CD4-positive, alpha-beta T cell (primary cell): ENCODE results near the gene ACSS2. TPM values are rescaled to one million over a fixed set of nuclear protein-coding genes. Genes with fewer than 3 reads are reported as not detected.

ENCODE experiments used
- ATAC-seq: fragments of 200-7000 bp; cut with Tn5 transposase; one replicate; pipeline ENCODE4 v1.10.0; 2022; ENCODE audit warnings: mild to moderate bottlenecking; ENCODE audit not compliant: poor library complexity
- CTCF ChIA-PET: fragments of 350-600 bp; sonication (Branson Sonifier 250); formaldehyde crosslinking; loops from one replicate; lab custom pipeline; 2021; ENCODE audit warnings: antibody characterized with exemption, inconsistent platforms; lab: Charles Lee
- POLR2A ChIA-PET: fragments of 350-600 bp; sonication (Branson Sonifier 250); formaldehyde crosslinking; loops from one replicate; lab custom pipeline; 2021; ENCODE audit warnings: antibody characterized with exemption, inconsistent platforms; lab: Charles Lee
- DNase-seq, 14 experiments: peaks; one replicate each; pipeline ENCODE4 v3.0.0-alpha.2; 2013 to 2020; ENCODE audit warnings: mixed read lengths in 2 of 14
- H3K27ac ChIP-seq, 2 donors: one replicate each; pipeline versions ENCODE4 v1.5.1 to v1.7.0; 2013; ENCODE audit warnings: low read length in 2 of 2, low read depth in 1 of 2, mild to moderate bottlenecking in 1 of 2
- H3K27me3 ChIP-seq, 2 experiments: 1 replicate in 1 of 2; 2 replicates in 1 of 2; pipeline versions ENCODE4 v1.6.1 to v1.7.0; 2013; ENCODE audit warnings: low read length in 2 of 2, control low read depth in 1 of 2, mild to moderate bottlenecking in 1 of 2, moderate library complexity in 1 of 2; ENCODE audit not compliant: insufficient read depth in 2 of 2, control insufficient read depth in 1 of 2
- H3K36me3 ChIP-seq: one replicate; pipeline ENCODE4 v1.6.1; 2013; ENCODE audit warnings: low read length, control low read depth; ENCODE audit not compliant: insufficient read depth
- H3K4me1 ChIP-seq: one replicate; pipeline ENCODE4 v1.6.1; 2013; ENCODE audit warnings: low read length, control low read depth; ENCODE audit not compliant: insufficient read depth
- H3K4me3 ChIP-seq: one replicate; pipeline ENCODE4 v1.5.1; 2013; ENCODE audit warnings: mild to moderate bottlenecking, low read length, moderate library complexity
- H3K9me3 ChIP-seq, 2 experiments: 1 replicate in 1 of 2; 2 replicates in 1 of 2; pipeline versions ENCODE4 v1.6.1 to v1.7.0; 2013; ENCODE audit warnings: low read length in 2 of 2, mild to moderate bottlenecking in 2 of 2, control low read depth in 1 of 2, moderate library complexity in 1 of 2; ENCODE audit not compliant: control insufficient read depth in 1 of 2, insufficient read depth in 1 of 2
- H3K27ac Mint-ChIP-seq: one replicate; pipeline ENCODE4 v1.8.0; 2020; ENCODE audit warnings: mixed read lengths
- H3K27me3 Mint-ChIP-seq: one replicate; pipeline ENCODE4 v1.8.0; 2021; ENCODE audit warnings: mixed read lengths
- H3K36me3 Mint-ChIP-seq: one replicate; pipeline ENCODE4 v1.8.0; 2021; ENCODE audit warnings: low read depth, mixed read lengths
- H3K4me1 Mint-ChIP-seq: one replicate; pipeline ENCODE4 v1.8.0; 2021; ENCODE audit warnings: low read depth, mixed read lengths
- H3K4me3 Mint-ChIP-seq: one replicate; pipeline ENCODE4 v1.8.0; 2020; ENCODE audit warnings: mild to moderate bottlenecking, mixed read lengths
- H3K9me3 Mint-ChIP-seq: one replicate; pipeline ENCODE4 v1.8.0; 2020; ENCODE audit warnings: mixed read lengths
- intact Hi-C, 2 experiments: fragments of 100-400 bp; cut with DNase I in 1 of 2; cut with micrococcal nuclease in 1 of 2; formaldehyde crosslinking; loops; one replicate each; pipeline versions ENCODE4 v1.15.1 to v1.9.0; 2023 to 2025; cut with DNase I, micrococcal nuclease
- total RNA-seq, 174 experiments: library from RNA in 2 of 174; stranded (reverse) in 2 of 174; gene quantifications; one replicate each; pipeline ENCODE4 v1.2.3 and lab custom pipeline; 2021 to 2026
- TF ChIP-seq, protein P1 (sequence below): fragments of 200-600 bp; IDR thresholded peaks from one replicate; pipeline ENCODE4 v1.8.0; 2022; ENCODE audit warnings: antibody characterized with exemption, mild to moderate bottlenecking

Gene ACSS2
- total RNA-seq, 2 experiments from 2014 or later = 15.6 to 18.8 TPM

GRCh38 chr20:34925341-34925740 is 48.9 kb downstream of the ACSS2 start:
- Histone ChIP-seq H3K9me3 (no peaks in the 10 kb centered on the region), H3K27ac (no peak overlapping the region), H3K4me1 (peaks cover 4% of the 10 kb centered on the region), H3K36me3 (peaks cover 49% of the 10 kb centered on the region), H3K27me3 (no peaks in the 10 kb centered on the region), H3K4me3 (no peak overlapping the region)
- POLR2A ChIA-PET = no interaction called here
- ATAC-seq (no peak), DNase-seq (no peak)
- Mint-ChIP-seq H3K27ac (no peak overlapping the region), H3K36me3 (peaks cover 62% of the 10 kb centered on the region), H3K9me3 (no peaks in the 10 kb centered on the region), H3K4me1 (no peaks in the 10 kb centered on the region), H3K27me3 (no peaks in the 10 kb centered on the region), H3K4me3 (no peak overlapping the region)
- TF ChIP-seq, protein P1, sequence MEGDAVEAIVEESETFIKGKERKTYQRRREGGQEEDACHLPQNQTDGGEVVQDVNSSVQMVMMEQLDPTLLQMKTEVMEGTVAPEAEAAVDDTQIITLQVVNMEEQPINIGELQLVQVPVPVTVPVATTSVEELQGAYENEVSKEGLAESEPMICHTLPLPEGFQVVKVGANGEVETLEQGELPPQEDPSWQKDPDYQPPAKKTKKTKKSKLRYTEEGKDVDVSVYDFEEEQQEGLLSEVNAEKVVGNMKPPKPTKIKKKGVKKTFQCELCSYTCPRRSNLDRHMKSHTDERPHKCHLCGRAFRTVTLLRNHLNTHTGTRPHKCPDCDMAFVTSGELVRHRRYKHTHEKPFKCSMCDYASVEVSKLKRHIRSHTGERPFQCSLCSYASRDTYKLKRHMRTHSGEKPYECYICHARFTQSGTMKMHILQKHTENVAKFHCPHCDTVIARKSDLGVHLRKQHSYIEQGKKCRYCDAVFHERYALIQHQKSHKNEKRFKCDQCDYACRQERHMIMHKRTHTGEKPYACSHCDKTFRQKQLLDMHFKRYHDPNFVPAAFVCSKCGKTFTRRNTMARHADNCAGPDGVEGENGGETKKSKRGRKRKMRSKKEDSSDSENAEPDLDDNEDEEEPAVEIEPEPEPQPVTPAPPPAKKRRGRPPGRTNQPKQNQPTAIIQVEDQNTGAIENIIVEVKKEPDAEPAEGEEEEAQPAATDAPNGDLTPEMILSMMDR = no peak
- intact Hi-C loops = no loop called here
- CTCF ChIA-PET = no interaction called here

- intact Hi-C loops = no loop called here
- ATAC-seq (no peak), DNase-seq (no peak)
- Histone ChIP-seq H3K4me1 (peaks cover 4% of the 10 kb centered on the region), H3K36me3 (peaks cover 53% of the 10 kb centered on the region), H3K27me3 (no peaks in the 10 kb centered on the region), H3K9me3 (no peaks in the 10 kb centered on the region), H3K27ac (no peak overlapping the region), H3K4me3 (no peak overlapping the region)
- TF ChIP-seq, protein P1 = no peak
- Mint-ChIP-seq H3K36me3 (peaks cover 65% of the 10 kb centered on the region), H3K4me3 (no peak overlapping the region), H3K27ac (no peak overlapping the region), H3K4me1 (no peaks in the 10 kb centered on the region), H3K9me3 (no peaks in the 10 kb centered on the region), H3K27me3 (no peaks in the 10 kb centered on the region)
- ChIA-PET CTCF (no interaction called here), POLR2A (no interaction called here)
Observed at GRCh38 chr20:34925981-34926380, 49.6 kb downstream of the ACSS2 start.

DNA sequence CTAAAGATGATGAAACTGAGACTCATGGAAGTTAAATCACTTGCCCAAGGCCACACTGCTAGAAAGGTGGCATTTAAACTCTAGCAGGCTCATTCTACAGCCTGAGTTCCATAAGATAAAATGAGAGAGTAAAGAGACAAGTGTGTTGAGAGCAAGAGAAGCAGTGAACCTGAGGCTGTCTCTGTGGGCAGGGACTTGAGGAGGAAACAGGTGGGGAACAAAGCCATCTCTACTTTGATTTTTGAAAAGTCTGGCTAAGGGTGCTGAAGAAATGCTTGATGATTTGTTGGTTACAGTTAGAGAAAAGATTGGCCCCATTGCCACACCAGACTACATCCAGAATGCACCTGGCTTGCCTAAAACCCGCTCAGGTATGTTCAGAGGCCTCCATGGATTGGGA is 50.2 kb downstream of the ACSS2 start:
- TF ChIP-seq, protein P1 = no peak
- CTCF ChIA-PET = no interaction called here
- peaks cover 48% of the 10 kb centered on the region for H3K36me3 ChIP-seq
- POLR2A ChIA-PET = no interaction called here
- H3K27ac ChIP-seq = no peak overlapping the region
- no peaks in the 10 kb centered on the region for H3K4me1 Mint-ChIP-seq
- H3K36me3 Mint-ChIP-seq = peaks cover 69% of the 10 kb centered on the region
- ATAC-seq (no peak), DNase-seq (no peak)
- peaks cover 4% of the 10 kb centered on the region for H3K4me1 ChIP-seq
- H3K27me3 Mint-ChIP-seq = no peaks in the 10 kb centered on the region
- intact Hi-C loops = no loop called here
- no peaks in the 10 kb centered on the region for H3K27me3 ChIP-seq
- H3K9me3 ChIP-seq = no peaks in the 10 kb centered on the region
- H3K4me3 ChIP-seq = no peak overlapping the region
- H3K9me3 Mint-ChIP-seq = no peaks in the 10 kb centered on the region
- no peak overlapping the region for H3K27ac Mint-ChIP-seq
- H3K4me3 Mint-ChIP-seq = no peak overlapping the region
